Fibroblast of the conjunctiva (primary cell): ENCODE data around the gene APPL2.

Experiments
- DNase-seq: peaks from one replicate; pipeline ENCODE4 v3.0.0-alpha.2; 2010; ENCODE audit warnings: low read depth

Gene APPL2

GRCh38 chr12:105235732-105236476 lies at the start of gene APPL2:
TSS of gene APPL2 (minus strand) at chr12:105236174. CDS start at chr12:105236012, 162 bp downstream.
- DNase-seq: peak; percentile 81

GRCh38 chr12:105285378-105285777 lies 49.4 kb upstream of the APPL2 start:
- no peak for DNase-seq

- no peak for DNase-seq
Observed at GRCh38 chr12:105281694-105282049, 45.7 kb upstream of the APPL2 start.

- no peak for DNase-seq
Observed at GRCh38 chr12:105280966-105281693, 45.2 kb upstream of the APPL2 start.

GRCh38 chr12:105279460-105280056 lies 43.6 kb upstream of the APPL2 start:
- DNase-seq: peak; percentile 12

- DNase-seq: no peak
Observed at GRCh38 chr12:105278043-105278697, 42.2 kb upstream of the APPL2 start.

GRCh38 chr12:105275997-105276733 lies 40.2 kb upstream of the APPL2 start:
- no peak for DNase-seq

- DNase-seq: no peak
Observed at GRCh38 chr12:105274571-105274970, 38.6 kb upstream of the APPL2 start.

GRCh38 chr12:105273601-105274000 lies 37.6 kb upstream of the APPL2 start:
- no peak for DNase-seq

GRCh38 chr12:105272814-105273416 lies 36.9 kb upstream of the APPL2 start:
- DNase-seq: no peak

GRCh38 chr12:105272152-105272551 lies 36.2 kb upstream of the APPL2 start:
- no peak for DNase-seq

GRCh38 chr12:105271364-105271763 lies 35.4 kb upstream of the APPL2 start:
- DNase-seq: no peak

- DNase-seq: no peak
Observed at GRCh38 chr12:105270671-105271255, 34.8 kb upstream of the APPL2 start.

- no peak for DNase-seq
Observed at GRCh38 chr12:105267711-105268110, 31.7 kb upstream of the APPL2 start.

- no peak for DNase-seq
Observed at GRCh38 chr12:105264771-105265170, 28.8 kb upstream of the APPL2 start.

GRCh38 chr12:105262461-105263184 lies 26.6 kb upstream of the APPL2 start:
- no peak for DNase-seq

GRCh38 chr12:105261010-105261409 lies 25.0 kb upstream of the APPL2 start:
- DNase-seq: no peak

GRCh38 chr12:105259226-105259625 lies 23.3 kb upstream of the APPL2 start:
- DNase-seq: no peak

GRCh38 chr12:105257321-105257728 lies 21.4 kb upstream of the APPL2 start:
- no peak for DNase-seq

- DNase-seq: no peak
Observed at GRCh38 chr12:105256921-105257320, 20.9 kb upstream of the APPL2 start.
